Glomerular visceral epithelial cell (primary cell): ENCODE measurements around the gene RIN1.
A peak's percentile ranks its signal among the peaks of the same experiment; 100 is the strongest.
"Not testable (repeated sequence)": the region's sequence is repeated elsewhere in the genome, so short reads cannot be mapped to it uniquely, and the experiment has no call there.

Experiments
- DNase-seq: peaks from one replicate; pipeline ENCODE4 v3.0.0-alpha.2; 2016; ENCODE audit errors: extremely low spot score

RIN1 gene

DNA sequence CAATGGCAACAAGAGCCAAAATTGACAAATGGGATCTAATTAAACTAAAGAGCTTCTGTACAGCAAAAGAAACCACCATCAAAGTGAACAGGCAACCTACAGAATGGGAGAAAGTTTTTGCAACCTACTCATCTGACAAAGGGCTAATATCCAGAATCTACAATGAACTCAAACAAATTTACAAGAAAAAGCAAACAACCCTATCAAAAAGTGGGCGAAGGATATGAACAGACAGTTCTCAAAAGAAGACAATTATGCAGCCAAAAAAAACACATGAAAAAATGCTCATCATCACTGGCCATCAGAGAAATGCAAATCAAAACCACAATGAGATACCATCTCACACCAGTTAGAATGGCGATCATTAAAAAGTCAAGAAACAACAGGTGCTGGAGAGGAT lies 15.9 kb downstream of the RIN1 start:
- not testable (repeated sequence) for DNase-seq

DNA sequence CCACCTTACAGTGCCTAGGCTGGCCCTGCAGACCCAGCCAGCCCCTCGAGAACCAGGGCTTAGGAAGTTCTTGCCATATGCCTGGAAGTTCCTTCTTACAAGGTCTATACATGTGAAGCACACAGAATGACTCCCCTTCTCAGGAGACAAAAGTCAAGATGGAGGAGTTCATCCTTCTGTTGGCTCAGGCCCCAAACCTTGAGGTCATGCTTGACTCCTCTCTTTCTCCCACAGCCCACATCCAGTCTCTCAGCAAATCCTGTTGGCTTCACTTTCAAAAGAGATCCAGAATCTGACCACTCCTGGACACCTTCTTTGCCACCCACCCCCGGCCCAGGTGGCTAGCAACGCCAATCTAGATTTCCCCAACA lies 17.6 kb downstream of the RIN1 start:
- no peak for DNase-seq

DNA sequence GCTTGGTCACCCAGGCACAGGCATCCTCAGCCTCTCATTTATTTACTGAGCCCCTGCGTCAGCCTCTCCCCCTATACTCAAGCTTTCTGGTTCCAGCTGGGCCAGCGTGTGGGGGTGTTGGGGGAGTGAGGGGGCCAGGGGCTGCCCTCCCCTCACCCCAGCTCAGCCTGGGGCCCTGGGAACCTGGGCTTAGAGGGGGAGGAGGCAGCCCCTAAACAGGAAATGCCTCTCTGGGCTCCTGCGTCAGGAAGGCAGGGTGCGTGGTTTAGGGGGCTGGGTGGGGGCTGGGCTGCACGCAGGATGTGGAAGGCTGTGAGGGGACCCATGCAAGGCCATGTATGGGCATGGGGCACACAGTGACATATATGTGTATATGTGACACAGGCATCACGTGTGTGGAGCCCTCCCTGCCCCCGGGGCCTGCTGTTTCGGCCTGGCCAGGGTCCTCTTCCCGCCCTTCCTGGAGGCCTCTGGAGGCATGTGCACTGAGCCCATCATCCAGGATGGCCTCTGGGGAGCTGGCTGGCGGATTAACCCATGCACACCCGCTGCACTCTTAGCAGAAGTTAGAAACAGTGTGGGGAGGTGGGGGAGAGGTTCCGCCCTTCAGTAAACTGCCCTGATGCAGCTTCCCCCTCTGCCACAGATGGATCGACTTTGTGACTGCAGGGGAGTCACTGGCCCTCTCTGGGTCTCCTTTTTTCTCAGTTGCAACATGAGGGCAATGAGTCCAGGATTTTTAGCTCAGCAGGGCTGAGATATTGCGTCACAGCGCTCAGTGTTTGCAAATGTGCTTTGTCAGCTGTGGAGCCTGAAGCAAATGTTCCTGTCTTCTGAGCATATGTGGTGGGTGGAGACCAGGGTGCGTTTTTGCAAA lies 18.3 kb downstream of the RIN1 start:
- DNase-seq: no peak

DNA sequence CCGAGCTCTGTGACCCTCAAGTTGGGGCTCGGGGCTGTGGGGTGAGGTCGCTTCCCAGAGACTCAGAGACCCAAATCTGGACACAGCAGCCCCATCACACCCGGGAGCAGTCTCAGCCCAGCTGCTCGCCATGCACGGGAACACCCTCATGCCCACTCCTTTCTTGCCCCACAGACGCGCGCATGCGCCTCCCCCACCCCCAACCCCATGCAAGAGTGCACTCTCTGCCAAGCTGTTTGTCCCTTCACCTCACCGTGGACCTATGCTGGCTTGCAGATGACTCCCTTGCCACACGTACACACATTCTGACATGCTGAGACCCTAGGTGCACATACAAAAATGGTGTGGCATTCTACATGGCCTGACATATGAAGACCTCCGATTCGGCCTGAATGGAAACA lies 18.9 kb downstream of the RIN1 start:
- no peak for DNase-seq

DNA sequence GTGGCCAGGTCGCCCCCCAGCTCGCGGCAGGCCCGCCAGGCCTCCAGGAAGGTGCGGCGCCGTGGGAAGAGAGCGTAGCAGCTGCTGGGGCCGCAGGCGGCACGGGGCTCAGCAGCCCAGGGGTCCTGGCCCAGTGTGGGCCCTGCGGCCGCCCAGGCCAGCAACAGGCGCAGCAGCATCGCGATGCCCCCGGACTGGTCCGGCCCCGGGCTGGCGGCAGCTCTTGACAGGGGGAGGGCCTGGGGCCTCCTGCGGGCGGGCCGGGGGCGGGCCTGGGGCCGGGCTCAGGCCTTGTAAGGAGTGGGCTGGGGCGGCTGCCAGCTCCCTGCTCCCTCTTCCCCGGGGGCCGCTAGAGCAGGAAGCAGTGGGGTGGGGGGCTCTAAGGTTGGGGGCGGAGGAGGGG lies 19.4 kb downstream of the RIN1 start, which contains the start of gene CD248:
CD248 (minus strand) TSS at position 196 of the 403 bp plus-strand sequence; CDS start at position 179, 17 bp downstream.
- DNase-seq: no peak

DNA sequence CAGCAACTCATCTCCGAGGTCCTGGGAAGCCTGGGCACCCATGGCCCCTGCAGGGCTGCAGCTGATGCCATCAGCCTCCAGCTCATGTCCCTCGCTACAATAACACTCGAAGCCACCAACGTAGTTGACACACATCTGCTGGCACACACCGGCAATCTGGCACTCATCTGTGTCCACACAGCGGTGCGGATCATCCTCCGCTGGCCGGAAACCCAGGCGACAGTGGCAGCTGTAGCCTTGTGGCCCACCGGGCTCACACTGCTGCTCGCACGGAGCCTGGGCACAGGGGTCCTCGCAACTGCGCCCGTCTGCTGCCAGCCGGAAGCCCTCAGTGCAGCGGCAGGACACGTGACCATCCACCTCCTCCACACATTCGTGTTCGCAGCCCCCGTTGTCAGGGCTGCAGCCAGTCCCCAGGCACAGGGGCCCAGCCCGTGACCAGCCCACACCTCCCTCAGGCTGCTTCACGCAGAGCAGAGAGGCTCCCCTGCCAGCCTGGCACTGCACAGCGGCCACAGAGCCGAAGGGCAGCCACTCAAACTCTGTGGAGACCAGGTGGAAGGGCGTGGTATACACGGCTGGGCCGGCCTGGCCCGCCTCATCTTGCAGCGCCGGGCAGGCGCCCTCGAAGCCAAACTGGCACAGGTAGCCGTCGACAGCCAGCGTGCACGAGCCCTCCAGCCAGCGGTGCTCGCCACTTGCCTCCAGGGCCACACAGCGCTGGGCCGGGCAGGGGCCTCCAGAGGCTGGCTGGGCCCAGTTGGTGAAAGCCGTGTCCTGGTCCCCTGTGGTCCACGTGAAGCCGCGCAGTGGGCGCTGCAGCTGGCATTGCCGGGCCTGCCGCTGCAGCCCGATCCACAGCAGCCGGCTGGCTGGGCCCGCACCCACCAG lies 20.1 kb downstream of the RIN1 start:
- DNase-seq: no peak

DNA sequence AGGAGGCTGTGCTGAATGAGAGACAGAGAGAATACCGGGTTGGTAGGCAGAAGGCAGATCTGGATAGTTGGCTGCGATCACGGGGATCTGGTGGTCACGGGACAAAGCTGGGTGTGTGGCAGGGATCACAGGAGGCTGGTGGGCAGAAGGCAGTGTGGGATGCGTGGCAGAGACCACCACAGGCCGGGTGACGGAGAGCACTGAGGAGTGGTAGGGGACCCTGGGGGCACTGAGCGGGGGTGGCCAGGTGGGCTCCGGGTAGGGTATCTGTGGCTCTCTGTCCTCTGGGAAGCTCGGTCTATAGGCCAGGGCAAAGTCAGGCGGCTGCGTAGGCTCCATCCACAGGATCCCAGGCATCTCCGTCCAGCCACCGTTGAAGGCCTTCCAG lies 20.7 kb downstream of the RIN1 start:
- no peak for DNase-seq

DNA sequence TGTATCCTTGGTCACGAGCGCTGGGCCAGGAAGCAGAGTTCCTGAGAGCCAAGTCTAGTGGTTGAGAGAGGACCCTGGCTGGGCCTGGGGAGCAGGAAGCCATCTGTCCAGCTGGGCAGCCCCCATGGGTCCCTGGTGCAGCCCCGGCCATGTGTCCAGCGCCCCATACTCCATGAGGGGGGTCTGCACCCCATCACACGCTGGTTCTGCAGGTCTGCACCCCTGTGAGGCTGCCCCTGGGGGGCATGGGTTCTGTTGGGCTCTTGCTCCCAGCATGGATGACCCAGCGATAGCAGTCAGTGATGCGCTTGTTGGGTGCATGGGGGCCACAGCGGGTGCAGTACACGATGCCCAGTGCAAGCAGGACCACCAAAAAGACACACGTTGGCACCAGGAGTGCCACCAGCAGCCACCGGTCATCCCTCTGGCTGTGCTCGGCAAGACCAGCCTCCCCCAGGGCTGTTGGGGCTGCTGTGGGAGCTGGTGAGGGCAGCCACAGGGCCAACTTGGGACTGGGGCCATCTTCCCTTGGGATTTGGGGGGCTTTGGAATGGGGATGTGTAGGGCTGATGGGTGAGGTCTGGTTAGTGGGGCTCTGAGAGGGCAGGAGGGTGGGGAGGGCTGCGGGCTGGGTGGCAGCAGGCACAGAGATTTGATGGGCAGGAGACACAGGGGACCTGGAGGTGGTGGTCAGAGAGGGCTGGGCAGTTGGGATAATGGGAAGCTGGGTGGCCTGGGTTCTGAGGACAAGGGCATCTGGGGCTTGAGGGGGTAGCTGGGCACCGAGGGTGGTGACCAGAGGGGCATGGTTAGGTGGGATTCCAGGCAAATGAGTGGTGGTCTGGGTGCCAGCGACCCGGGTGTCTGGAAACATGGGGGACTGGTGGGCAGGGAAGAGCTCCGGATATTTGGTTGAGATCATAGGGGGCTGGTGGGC lies 21.4 kb downstream of the RIN1 start:
- no peak for DNase-seq

DNA sequence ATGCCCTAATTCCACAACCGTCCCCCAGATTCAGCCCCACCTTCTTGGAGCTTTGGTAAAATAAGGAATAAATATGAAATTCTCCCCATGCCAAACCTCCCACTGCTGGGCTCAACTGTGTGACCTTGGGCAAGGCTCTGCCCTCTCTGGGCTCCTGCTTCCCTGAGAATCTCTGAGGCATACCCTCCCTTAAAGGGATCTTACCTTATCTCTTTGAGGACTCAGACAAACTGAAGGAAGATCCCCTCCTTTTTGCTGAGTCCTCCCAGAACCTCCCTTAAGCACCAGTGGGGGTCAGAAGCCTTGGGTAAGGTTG lies 22.1 kb downstream of the RIN1 start:
- no peak for DNase-seq

DNA sequence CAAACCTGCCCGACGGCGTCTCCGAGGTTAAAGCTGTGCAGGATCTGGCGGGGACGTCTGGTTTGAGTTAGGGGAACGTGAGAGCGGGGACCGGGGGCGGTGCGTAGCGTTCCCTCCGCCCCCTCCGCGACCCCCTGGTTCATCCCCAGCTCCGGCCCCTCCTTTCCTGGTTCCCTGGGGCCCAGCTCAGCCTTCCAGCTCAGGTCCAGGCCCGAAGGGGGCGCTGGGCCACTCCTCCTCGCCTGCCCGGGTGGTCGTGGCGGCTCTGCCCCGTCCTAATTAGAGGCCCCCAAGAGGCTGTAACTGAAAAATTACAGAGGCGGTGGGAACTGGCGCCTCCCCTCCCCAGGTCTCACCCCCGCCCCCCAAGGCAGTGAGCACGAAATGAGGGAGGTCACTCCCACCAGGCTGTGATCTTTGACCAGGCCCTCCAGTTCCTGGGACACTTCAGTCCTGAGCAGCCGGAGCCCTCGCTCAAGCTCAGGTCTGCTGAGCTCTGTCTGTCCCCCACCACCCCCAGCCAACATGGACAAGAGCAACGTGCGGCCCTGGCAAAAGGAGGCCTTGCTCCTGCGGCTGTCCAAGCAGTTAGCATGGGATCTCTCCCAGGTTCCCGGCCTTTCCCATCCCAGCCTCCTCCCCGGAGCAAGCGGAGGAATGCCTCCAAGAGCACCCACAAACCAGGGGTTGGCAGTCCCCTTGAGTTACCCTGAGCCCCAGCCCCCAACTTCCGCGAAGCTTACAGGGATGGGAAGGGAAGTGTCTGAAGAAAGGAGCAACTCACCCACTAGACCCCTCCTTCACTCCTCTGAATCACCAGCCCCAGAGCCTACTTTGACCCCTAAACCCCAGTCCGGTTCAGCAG lies 22.7 kb downstream of the RIN1 start:
- DNase-seq: no peak

DNA sequence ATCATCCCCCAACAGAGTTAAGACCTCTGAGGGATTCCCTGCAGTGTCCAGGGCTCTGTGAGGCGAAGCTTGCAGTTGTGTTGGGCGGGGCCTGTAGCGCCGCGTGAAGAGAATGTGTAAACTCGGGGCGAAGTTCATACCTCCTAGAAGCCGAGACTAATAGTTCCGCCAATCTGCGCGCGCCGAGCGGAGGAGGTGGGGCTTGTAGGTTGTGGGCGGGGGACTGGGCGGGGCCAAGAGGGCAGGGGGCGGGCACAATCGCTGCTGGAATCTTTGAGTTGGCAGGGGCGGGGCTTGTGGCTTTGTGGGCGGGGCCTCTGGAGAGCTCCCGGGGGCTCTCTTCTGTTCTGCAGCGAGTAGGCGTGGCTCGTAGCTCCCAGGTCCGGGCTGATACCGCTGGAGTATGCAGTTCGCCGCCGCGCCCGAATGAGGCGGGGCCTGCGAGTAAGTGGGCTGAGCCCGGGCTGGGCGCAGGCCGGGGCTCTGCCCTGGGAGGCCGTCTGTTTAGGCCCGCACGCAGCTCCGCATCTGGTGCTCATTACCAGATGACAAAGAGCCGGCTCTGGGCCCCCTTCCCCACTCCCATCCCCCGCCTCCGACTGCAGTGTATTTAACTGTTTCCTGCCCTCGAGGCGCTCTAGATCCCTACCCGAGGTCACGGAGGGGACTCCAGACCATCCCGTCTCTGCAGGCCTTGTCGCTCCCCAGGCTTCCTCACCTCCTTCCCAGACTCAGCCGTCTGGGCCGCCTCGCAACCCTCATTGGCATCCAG lies 23.5 kb downstream of the RIN1 start:
- DNase-seq: peak; percentile 98

DNA sequence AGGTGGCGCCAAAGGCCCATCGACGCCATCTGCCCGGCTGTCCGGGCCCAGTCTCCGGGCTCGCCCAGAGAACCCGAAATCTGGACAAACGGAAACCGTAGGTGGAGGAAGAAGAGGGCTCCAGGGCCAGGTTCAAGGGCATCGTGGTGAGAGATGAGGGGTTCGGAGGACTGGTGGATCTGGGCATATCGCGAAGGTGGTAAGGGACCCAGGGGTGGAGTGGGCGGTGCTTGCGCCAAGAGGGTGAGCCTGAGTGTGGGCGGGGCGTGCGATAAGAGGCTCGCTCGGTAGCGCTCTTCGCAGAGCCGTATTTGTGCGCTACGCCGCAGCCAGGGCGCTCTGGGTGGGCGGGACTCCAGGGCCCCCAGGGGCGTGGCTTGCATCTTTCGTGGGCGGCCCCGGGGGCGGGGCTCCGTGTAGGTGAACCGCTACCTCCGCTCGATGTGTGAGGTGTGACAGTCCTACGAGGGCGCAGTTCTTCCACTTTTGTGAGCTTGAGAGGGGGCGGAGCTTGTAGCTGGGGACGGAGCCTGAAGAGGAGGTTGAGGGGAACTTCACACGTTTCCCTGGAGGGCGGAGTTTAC lies 24.2 kb downstream of the RIN1 start:
- peak; percentile 91 for DNase-seq

DNA sequence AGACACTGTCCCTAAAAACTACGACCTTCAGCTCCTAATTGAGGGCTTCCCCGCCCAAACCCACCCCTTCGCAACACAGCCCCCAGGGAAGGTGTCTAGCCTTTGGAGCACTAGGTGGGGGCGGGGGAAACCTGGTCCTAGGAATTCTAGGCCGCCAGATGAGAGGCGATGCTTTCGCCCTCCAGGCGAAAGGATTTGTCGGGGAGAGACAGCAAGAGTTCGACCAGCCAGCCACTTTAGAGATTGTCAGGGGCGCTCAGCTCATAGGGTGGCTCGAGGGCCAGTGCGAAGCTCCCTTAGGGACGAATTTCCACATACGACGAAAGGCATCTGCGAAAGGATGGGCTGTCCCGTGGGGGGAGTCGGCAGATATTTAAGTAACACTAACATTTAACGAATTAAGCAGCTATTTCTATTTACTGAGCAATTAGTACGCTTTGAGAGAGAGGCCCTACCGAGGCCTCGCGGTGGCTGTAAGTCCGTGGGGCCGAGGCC lies 24.7 kb downstream of the RIN1 start:
- DNase-seq: no peak

DNA sequence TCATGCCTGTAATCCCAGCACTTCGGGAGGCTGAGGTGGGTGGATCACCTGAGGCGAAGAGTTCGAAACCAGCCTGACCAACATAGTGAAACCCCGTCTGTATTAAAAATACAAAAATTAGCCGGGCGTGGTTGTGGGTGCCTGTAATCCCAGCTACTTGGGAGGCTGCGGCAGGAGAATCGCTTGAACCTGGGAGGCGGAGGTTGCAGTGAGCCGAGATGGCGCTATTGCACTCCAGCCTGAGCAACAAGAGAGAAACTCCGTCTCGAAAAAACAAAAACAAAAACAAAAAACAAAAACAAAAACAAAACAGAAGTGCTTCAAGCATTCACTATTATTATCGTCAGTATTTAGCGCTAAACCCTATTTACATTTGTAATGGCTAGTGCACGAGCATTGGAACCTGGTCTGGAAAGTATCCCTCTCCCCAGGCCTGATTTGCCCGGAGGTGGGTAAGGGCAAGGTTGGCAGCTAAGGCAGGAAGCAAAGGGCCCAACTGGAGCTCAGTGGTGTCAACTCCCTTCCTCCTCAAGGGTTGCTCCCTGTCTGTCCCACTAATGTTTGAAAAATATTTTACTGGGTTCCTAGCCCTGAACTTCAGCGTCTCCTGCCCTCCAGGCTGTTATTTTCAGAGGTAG lies 25.3 kb downstream of the RIN1 start:
- DNase-seq: not testable (repeated sequence)

DNA sequence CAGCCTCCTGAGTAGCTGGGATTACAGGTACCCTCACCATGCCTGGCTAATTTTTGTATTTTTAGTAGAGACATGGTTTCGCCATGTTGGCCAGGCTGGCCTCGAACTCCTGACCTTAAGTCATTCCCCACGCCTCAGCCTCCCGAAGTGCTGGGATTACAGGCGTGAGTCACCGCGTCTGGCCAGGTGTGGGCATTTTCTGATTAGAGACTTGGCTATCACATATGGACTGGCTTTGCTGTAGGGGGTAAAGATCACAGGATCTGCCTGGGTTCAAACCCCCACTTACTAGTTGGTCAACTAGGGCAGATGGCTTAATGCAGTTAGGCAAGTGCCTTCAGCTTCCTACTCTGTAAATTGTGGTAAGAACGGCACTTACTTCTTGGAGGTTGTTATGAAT lies 25.9 kb downstream of the RIN1 start:
- DNase-seq: no peak

DNA sequence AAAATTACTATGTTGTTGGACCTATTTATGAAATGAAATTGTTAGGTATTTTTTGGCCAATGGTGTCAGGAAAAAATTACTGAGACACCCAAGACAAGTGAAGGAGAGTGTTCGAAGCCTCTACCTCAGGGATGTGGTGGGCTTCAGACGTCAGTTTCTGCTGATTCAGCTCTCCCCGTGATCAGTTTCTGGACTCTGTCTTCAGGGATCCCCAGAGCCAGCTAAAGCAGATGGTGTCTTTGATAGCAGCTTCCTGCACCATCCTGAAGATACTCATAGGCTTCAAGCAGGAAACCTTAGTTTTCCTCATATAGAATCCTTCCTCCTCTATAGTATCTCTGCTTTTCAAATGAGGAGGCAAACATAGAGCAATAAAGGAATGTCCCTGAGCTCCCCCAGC lies 26.8 kb downstream of the RIN1 start:
- no peak for DNase-seq

DNA sequence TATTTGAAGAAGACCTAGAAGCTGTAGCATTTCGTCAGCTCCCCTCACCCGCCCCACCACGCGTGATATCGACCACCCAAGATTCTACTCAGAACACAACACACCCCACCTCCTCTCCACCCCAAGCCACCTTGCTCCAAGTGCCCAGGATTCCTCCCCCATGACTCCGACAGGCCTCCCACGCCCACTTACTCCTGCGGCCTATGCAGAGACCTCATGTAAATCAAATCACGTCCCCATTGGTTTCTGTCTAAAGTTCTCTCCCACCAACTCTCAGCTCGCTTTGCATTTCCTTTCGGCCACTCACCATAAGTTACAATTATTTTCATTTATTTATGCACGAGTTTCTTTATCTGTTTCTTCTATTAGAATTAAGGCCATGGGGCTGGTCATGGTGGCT lies 33.6 kb downstream of the RIN1 start:
- DNase-seq: no peak

DNA sequence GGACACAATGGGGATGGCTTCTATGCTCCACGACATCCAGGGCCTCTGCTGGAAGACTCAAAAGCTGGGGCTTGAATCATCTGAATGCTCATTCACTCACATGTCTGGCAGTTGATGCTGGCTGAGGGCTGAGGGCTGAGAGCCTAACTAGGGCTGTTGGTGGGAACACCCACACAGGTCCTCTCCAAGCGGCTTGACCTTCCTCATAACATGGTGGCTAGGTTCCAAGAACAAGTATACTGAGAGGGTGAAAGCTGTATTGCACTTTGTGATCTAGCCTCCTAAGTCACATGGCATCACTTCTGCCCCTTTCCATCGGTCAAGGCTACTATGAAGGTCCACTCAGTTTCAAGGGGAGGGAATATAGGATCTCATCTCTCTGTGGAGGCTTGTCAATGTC lies 37.0 kb downstream of the RIN1 start:
- DNase-seq: no peak

DNA sequence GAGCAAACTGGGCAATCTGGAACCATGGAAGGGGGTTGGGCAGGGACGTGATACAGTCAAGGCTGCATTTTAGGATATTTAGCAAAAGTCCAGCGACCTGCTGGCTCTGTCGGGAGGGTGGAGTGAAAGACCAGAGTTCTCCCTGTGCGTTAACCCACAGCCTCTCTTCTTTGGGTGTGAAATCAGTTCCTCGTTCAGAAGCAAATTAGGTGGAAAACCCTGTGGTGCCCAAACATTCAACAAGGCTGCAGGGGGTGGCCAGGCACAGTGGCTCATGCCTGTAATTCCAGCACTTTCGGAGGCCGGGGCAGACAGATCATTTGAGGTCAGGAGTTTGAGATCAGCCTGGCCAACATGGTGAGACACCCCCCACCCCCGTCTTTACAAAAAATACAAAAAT lies 38.6 kb downstream of the RIN1 start:
- no peak for DNase-seq
